GM21360 (cell line): ENCODE data around the gene NBPF11.
"Not testable (repeated sequence)": the region's sequence is repeated elsewhere in the genome, so short reads cannot be mapped to it uniquely, and the experiment has no call there.

Experiments
- ATAC-seq: cut with Tn5 transposase; IDR thresholded peaks from one replicate; pipeline ENCODE4 v1.9.1; 2021; ENCODE audit warnings: mild to moderate bottlenecking, moderate library complexity; ENCODE audit not compliant: unreplicated experiment

Gene NBPF11

GRCh38 chr1:148151911-148152656, at the start of gene NBPF11:
TSS of gene NBPF11 (minus strand) at chr1:148152281. CDS start at chr1:148127003, 25,278 bp downstream.
- peak; percentile 64 for ATAC-seq

GRCh38 chr1:148197396-148197795, 45.3 kb upstream of the NBPF11 start:
- not testable (repeated sequence) for ATAC-seq

- ATAC-seq = not testable (repeated sequence)
These were observed 44.9 kb upstream of the NBPF11 start for GRCh38 chr1:148196949-148197348.

- not testable (repeated sequence) for ATAC-seq
These were observed 43.0 kb upstream of the NBPF11 start for GRCh38 chr1:148195115-148195514.

GRCh38 chr1:148188768-148189167, 36.7 kb upstream of the NBPF11 start:
- ATAC-seq = not testable (repeated sequence)

GRCh38 chr1:148178682-148179081, 26.6 kb upstream of the NBPF11 start:
- not testable (repeated sequence) for ATAC-seq

GRCh38 chr1:148175414-148175813, 23.3 kb upstream of the NBPF11 start:
- ATAC-seq = not testable (repeated sequence)

GRCh38 chr1:148171995-148172394, 19.9 kb upstream of the NBPF11 start:
- not testable (repeated sequence) for ATAC-seq

GRCh38 chr1:148166558-148167492, 14.7 kb upstream of the NBPF11 start:
- no peak for ATAC-seq

GRCh38 chr1:148162363-148162762, 10.3 kb upstream of the NBPF11 start:
- ATAC-seq = no peak

GRCh38 chr1:148161053-148161901, 9.2 kb upstream of the NBPF11 start:
- no peak for ATAC-seq

GRCh38 chr1:148160343-148161052, 8.4 kb upstream of the NBPF11 start:
- no peak for ATAC-seq

- ATAC-seq = no peak
These were observed 7.9 kb upstream of the NBPF11 start for GRCh38 chr1:148160048-148160342.

- ATAC-seq = no peak
These were observed 6.4 kb upstream of the NBPF11 start for GRCh38 chr1:148158341-148159003.

- ATAC-seq = not testable (repeated sequence)
These were observed 5.7 kb upstream of the NBPF11 start for GRCh38 chr1:148157803-148158202.

- ATAC-seq = peak; percentile 43
These were observed 3.6 kb upstream of the NBPF11 start for GRCh38 chr1:148155494-148156275.

- not testable (repeated sequence) for ATAC-seq
These were observed 714 bp upstream of the NBPF11 start for GRCh38 chr1:148152795-148153194.

- ATAC-seq = peak; percentile 10
These were observed 686 bp downstream of the NBPF11 start for GRCh38 chr1:148151371-148151819.

- ATAC-seq = peak; percentile 33
These were observed 1.1 kb downstream of the NBPF11 start for GRCh38 chr1:148150945-148151344.
